Measurements from ENCODE around the gene ATG13. TPM values are rescaled to one million over a fixed set of nuclear protein-coding genes. Genes with fewer than 3 reads are reported as not detected.
"Not testable (repeated sequence)": the region's sequence is repeated elsewhere in the genome, so short reads cannot be mapped to it uniquely, and the experiment has no call there.

The ATG13 gene
- 55.7 TPM for polyA plus RNA-seq

DNA sequence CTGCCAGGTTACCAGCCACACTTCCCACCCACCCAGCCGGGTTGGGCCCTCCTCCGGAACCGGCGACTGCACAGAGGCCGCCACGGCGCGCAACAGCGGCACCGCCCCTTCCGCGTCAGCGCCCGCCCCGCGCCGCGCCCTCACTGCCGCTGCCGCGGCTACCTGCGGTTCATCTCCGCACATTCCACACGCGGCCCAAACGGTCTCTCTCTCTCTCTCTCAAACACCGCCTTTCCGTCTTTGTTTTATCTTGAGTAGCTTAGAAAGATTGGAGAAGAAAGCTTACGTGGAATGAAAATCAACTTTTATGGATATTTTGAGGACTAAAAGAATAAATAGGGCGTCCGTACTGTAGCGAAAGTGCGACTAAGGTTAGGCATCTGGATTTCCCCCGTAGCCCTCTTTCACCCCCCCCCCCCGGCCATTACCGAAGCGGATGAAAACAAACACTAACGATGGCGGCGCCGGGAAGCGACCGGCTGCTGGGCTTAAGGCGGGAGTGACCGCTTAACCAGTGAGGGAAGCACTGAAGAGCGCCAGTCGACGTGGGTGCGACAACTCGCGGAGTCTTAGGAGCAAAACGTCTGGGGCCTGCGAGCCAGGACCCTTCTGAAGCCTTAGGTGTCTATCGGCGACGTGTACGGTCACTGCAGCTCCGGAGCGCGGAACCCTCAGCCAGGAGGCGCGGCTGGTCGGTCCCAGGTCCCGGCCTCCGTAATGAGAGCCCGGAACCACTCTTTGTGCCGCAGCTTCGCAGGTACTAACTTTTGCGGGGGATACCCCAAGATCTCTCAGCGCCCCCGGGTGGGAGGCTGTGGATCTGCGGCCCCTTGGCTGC, at the start of gene ATG13, which contains the start of gene HARBI1:
Gene ATG13, plus strand, starts transcription at position 420 of the 838 bp plus-strand sequence. CDS start 26,739 bp downstream, outside the sequence.
Gene HARBI1, minus strand, starts transcription at position 94 of the 838 bp plus-strand sequence. CDS start 990 bp downstream, outside the sequence.
- H3K4me3 Mint-ChIP-seq, result peak within 1 kb of the TSS; percentile 96 to 99 (median 98)
- H3K4me1 Mint-ChIP-seq, result peaks cover 16 to 33% (median 22%) of the 10 kb centered on the region in 3 donors
- H3K27me3 Mint-ChIP-seq, result no peaks in the 10 kb centered on the region
- no peaks in the 10 kb centered on the region for H3K36me3 Mint-ChIP-seq
- no peaks in the 10 kb centered on the region for H3K9me3 Mint-ChIP-seq
- peak within 1 kb of the TSS; percentile 99 to 100 (median 100) for H3K27ac Mint-ChIP-seq

DNA sequence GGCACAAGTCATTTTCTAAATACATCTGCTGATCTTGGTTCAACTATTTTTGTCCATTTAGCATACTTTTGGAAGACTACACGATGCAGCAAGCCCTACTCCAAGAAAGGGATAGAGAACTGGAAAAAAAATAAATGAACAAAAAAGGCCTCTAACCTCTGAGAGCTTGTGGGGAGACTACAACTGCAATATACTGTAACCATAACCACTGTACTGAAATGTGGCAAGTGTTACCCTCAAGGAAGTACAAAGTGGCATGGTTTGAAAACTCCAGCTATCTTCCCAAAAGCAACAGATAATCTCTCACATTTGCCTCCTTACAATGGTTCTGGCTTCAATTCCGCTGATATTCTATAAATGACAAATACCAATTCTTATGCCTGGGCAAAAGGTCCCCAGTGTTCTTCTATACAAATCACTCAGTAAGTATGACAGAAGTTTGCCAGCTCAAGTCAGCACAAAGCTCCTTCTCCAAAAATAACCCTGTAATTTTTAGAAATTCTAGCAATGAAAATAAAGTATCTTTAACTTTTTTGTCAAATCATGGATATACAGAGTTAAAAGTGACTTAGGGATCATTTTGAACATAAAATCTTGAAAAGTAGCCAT, 46.5 kb upstream of the ATG13 start:
- Mint-ChIP-seq H3K27ac (no peak overlapping the region), H3K4me3 (no peak overlapping the region)

DNA sequence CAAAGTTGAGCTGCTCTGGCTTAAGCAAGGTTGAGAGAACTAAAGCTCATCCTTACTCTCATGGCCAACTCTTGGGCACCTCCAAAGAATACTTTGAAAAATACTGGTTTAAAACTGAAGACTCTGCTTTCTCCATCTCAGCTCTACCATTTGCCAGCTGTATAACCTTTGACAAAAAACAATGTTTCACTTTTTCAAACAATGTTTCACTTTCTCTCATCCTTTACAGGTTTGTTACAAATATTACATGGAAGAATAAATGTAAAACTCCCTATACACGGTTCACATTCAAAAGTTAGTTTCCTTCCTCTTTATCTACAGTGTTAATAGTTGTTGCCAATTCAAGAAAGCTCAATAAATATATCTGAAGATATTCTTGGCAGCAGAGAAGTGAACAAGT, 42.7 kb upstream of the ATG13 start:
- no peaks in the 10 kb centered on the region for H3K27me3 Mint-ChIP-seq
- peaks cover 0 to 6% (median 0%) of the 10 kb centered on the region in 3 donors for H3K9me3 Mint-ChIP-seq
- peak overlapping the region in 1 of 3 donors; percentile 26 for H3K27ac Mint-ChIP-seq
- peaks cover 19 to 28% (median 23%) of the 10 kb centered on the region in 3 donors for H3K4me1 Mint-ChIP-seq
- no peaks in the 10 kb centered on the region for H3K36me3 Mint-ChIP-seq
- H3K4me3 Mint-ChIP-seq, result peak overlapping the region in 1 of 4 donors; percentile 42

More for the DNA sequence above, 46.5 kb upstream of the ATG13 start:
- Mint-ChIP-seq H3K27me3 (no peaks in the 10 kb centered on the region), H3K36me3 (no peaks in the 10 kb centered on the region), H3K9me3 (peaks cover 0 to 3% (median 0%) of the 10 kb centered on the region in 3 donors), H3K4me1 (peaks cover 16 to 22% (median 22%) of the 10 kb centered on the region in 3 donors)

GRCh38 chr11:46577058-46577457, 40.3 kb upstream of the ATG13 start:
- no peaks in the 10 kb centered on the region for H3K36me3 Mint-ChIP-seq
- no peak overlapping the region for H3K27ac Mint-ChIP-seq
- H3K4me3 Mint-ChIP-seq, result no peak overlapping the region
- H3K4me1 Mint-ChIP-seq, result peaks cover 19 to 29% (median 26%) of the 10 kb centered on the region in 3 donors
- H3K27me3 Mint-ChIP-seq, result no peaks in the 10 kb centered on the region
- H3K9me3 Mint-ChIP-seq, result peaks cover 0 to 6% (median 0%) of the 10 kb centered on the region in 3 donors

- peaks cover 0 to 2% (median 0%) of the 10 kb centered on the region in 3 donors for H3K9me3 Mint-ChIP-seq
- H3K27ac Mint-ChIP-seq, result no peak overlapping the region
- peaks cover 9 to 23% (median 15%) of the 10 kb centered on the region in 3 donors for H3K4me1 Mint-ChIP-seq
- no peak overlapping the region for H3K4me3 Mint-ChIP-seq
- H3K36me3 Mint-ChIP-seq, result peaks cover 3% of the 10 kb centered on the region
- no peaks in the 10 kb centered on the region for H3K27me3 Mint-ChIP-seq
Observed at GRCh38 chr11:46582588-46582987, 34.8 kb upstream of the ATG13 start.

- not testable (repeated sequence) for H3K9me3 Mint-ChIP-seq, H3K27ac Mint-ChIP-seq, H3K27me3 Mint-ChIP-seq, H3K36me3 Mint-ChIP-seq, H3K4me3 Mint-ChIP-seq
- peaks cover 9 to 26% (median 17%) of the 10 kb centered on the region in 3 donors for H3K4me1 Mint-ChIP-seq
Observed at GRCh38 chr11:46583513-46583912, 33.8 kb upstream of the ATG13 start.

DNA sequence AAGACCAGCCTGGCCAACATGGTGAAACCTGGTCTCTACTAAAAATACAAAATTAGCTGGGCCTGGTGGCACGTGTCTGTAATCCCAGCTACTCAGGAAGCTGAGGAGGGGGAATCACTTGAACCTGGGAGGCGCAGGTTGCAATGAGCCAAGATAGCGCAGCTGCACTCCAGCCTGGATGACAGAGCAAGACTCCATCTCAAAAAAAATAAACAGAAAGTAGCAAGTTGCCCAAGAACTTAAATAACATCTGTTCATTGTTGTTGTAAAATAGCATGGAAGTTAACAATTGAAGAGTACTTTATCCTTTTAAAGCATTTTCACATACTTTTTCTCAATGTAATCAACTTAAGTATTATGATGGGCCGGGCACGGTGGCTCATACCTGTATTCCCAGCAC, 29.2 kb upstream of the ATG13 start:
- H3K4me1 Mint-ChIP-seq, result peaks cover 17 to 29% (median 19%) of the 10 kb centered on the region in 3 donors
- no peaks in the 10 kb centered on the region for H3K36me3 Mint-ChIP-seq
- peaks cover 2% of the 10 kb centered on the region for H3K27me3 Mint-ChIP-seq
- H3K4me3 Mint-ChIP-seq, result peak overlapping the region in 1 of 4 donors; percentile 46
- no peaks in the 10 kb centered on the region for H3K9me3 Mint-ChIP-seq
- no peak overlapping the region for H3K27ac Mint-ChIP-seq

DNA sequence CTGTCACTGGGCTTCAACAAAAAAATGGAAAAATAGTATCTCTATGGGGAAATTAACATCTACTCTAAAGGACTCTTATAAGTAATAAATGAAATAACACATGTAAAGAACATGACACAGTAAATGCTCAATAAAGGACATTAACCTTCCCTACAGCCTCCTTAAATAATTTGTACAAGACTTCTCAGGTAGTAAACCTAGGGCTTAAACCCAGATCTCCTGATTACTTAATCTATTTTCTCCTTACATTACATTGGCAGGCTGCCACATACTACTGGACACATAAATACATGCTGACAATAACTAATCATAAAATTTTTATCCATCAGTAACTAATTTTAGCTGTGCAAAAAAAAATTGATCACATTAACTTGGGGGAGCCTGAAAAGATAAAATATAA, 28.4 kb upstream of the ATG13 start:
- H3K4me1 Mint-ChIP-seq, result peaks cover 21 to 32% (median 23%) of the 10 kb centered on the region in 3 donors
- peaks cover 2% of the 10 kb centered on the region for H3K27me3 Mint-ChIP-seq
- no peak overlapping the region for H3K27ac Mint-ChIP-seq
- H3K9me3 Mint-ChIP-seq, result no peaks in the 10 kb centered on the region
- no peaks in the 10 kb centered on the region for H3K36me3 Mint-ChIP-seq
- peak overlapping the region in 1 of 4 donors; percentile 58 for H3K4me3 Mint-ChIP-seq

- Mint-ChIP-seq H3K9me3 (no peaks in the 10 kb centered on the region), H3K4me3 (peak overlapping the region in 3 of 4 donors; percentile 6 to 80 (median 37)), H3K36me3 (no peaks in the 10 kb centered on the region), H3K4me1 (peaks cover 26 to 39% (median 27%) of the 10 kb centered on the region in 3 donors), H3K27me3 (peaks cover 2% of the 10 kb centered on the region), H3K27ac (no peak overlapping the region)
Observed at GRCh38 chr11:46590740-46591605, 26.4 kb upstream of the ATG13 start.

DNA sequence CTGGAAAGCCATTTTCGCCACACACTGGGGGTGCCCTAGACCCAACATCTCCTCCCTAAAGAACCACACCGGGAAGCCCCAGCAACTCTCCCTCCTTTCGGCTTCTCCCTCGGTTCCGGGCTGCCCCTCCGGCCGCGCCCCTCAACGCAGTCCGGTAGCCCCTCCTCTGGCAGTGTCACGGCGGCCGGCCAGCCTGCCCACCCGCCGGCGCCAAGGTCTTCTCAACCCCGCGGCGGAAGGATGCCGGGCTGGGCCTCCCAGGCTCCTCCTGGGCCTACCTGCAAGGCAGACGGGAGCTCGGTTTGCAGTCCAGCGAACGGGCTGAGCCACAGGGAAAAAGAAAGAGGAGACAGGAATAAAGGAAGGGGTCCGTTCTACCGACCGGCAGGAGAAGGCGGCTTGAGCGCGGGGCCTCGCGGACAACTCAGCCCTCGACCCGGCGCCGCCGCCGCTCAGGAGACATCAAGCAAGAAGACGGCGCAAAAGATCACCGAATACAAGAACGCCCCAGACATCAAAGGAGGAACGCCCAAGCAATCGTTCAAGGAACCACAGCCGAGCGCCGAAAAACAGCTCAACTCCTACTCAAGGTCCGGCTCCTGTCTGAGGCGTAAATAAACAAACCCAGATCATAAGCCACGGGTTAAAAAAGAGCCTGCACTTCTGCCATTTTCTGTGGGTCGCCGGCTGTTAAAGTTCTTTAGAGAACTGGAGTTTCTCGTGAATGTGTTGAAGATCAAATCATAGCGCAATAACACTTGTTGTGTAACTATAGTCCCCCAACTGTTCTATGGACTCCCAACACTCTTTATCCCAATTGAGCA, 23.6 kb upstream of the ATG13 start, which contains the start of gene AMBRA1:
Gene AMBRA1, minus strand, starts transcription at position 474 of the 824 bp plus-strand sequence. CDS start 45,643 bp downstream, outside the sequence.
- peaks cover 20 to 34% (median 23%) of the 10 kb centered on the region in 3 donors for H3K4me1 Mint-ChIP-seq
- H3K27ac Mint-ChIP-seq, result peak within 1 kb of the TSS; percentile 82 to 99 (median 91)
- peaks cover 2% of the 10 kb centered on the region for H3K27me3 Mint-ChIP-seq
- no peaks in the 10 kb centered on the region for H3K9me3 Mint-ChIP-seq
- H3K4me3 Mint-ChIP-seq, result peak within 1 kb of the TSS; percentile 98 to 100 (median 98)
- no peaks in the 10 kb centered on the region for H3K36me3 Mint-ChIP-seq

GRCh38 chr11:46594374-46594700, 23.0 kb upstream of the ATG13 start:
- H3K27ac Mint-ChIP-seq, result peak overlapping the region; percentile 82 to 99 (median 91)
- peak overlapping the region; percentile 98 to 100 (median 98) for H3K4me3 Mint-ChIP-seq
- peaks cover 15 to 29% (median 23%) of the 10 kb centered on the region in 3 donors for H3K4me1 Mint-ChIP-seq
- H3K9me3 Mint-ChIP-seq, result no peaks in the 10 kb centered on the region
- peaks cover 2% of the 10 kb centered on the region for H3K27me3 Mint-ChIP-seq
- no peaks in the 10 kb centered on the region for H3K36me3 Mint-ChIP-seq

DNA sequence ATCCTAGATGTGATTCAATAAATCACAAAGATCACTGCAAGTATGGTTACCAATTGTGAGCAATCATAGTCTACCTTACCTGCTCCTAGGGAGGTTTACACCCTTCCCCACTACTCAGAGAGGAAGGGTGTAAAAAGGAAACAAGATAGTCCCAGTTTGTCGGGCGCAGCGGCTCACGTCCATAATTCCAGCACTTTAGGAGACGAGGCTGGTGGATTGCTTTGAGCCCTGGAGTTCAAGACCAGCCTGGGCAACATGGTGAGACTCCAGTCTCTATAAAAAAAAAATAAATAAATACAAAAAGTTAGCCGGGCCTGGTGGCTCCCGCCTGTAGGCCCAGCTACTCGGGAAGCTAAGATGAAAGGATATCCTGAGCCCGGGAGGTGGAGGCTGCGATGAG, 22.6 kb upstream of the ATG13 start:
- Mint-ChIP-seq H3K4me3 (peak overlapping the region in 1 of 4 donors; percentile 98), H3K36me3 (no peaks in the 10 kb centered on the region), H3K27me3 (peaks cover 2% of the 10 kb centered on the region), H3K4me1 (peaks cover 15 to 28% (median 23%) of the 10 kb centered on the region in 3 donors), H3K9me3 (no peaks in the 10 kb centered on the region), H3K27ac (no peak overlapping the region)

DNA sequence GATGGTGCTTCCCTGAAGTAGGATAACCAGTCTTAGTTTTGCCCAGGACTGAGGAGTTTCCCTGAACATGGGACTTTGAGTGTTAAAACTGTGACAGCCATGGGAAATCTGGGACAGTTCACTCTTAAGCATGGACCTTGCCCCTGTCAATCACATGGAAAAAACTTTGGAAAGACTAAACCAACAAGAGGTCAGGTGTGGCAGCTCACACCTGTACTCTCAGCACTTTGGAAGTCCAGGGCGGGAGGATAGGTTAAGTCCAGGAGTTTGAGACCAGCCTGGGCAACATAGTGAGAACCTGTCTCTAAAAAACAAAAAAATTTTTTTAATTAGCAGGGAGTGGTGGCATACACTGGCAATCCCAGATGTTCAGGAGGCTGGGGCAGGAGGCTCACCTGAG, 20.2 kb upstream of the ATG13 start:
- Mint-ChIP-seq H3K27me3 (no peaks in the 10 kb centered on the region), H3K4me3 (peak overlapping the region in 1 of 4 donors; percentile 45), H3K27ac (no peak overlapping the region), H3K36me3 (no peaks in the 10 kb centered on the region), H3K4me1 (peaks cover 15 to 17% (median 16%) of the 10 kb centered on the region in 3 donors), H3K9me3 (no peaks in the 10 kb centered on the region)

Data from IgD-negative memory B cell (primary cell).